ENCODE measurements around the gene MX2. TPM values are rescaled to one million over a fixed set of nuclear protein-coding genes. Genes with fewer than 3 reads are reported as not detected.

MX2 gene
- total and polyA plus RNA-seq, 9 of the 15 experiments (the other 6 are each of a cell fraction or from before 2014, with no cell fraction given), result 0.10 to 0.95 (median 0.47) TPM; not detected in 1

DNA sequence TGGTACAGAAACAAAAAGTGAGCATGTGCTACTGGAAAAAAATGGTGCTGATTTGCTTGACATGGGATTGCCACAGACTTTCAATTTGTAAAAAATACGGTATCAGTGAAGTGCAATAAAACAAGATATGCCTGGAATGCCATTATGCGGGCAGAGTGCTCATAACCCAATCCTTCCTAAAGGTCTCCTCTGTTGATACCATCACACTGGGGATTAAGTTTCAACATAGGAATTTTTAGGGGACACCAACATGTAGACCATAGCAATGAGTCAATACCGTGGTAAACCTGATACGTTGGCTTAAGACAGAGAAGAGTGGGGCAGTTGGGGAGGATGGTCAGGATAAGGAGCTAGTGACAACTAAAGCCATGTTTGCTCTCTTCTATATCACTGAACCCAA, 84.8 kb downstream of the MX2 start (continued):
- TF ChIP-seq ZNF143 (CRISPR knock-in tag; IDR thresholded peaks at IDR 0.05), result no peak

DNA sequence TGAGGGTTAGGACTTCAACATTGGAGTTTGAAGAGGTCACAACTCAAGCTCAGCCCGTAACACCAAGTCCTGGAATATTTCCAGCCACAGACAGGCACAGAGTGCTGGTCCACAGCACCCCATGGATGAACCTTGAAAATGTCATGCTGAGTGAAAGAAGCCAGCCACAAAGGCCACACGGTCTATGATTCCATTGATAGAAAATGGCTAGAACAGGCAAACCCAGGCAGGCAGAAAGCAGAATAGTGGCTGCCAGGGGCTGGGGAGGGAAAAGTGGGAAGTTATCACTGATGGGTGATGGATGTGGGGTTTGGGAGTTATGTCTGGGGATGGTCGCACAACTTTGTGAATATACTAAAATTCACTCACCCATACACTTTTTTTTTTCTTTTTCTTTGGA, 85.5 kb downstream of the MX2 start:
- in situ Hi-C loops (cut with MboI), result no loop called here
- no peaks in the 10 kb centered on the region for H3K4me1 ChIP-seq (replicated peaks in 1 of 2; ENCODE audit: control insufficient read depth in 2 of 2, insufficient read depth in 2 of 2, low read length in 2 of 2)
- H3K9me1 ChIP-seq (ENCODE audit: control insufficient read depth, insufficient read depth, low read length), result no peaks in the 10 kb centered on the region
- 0% methylated on average over 3 of the region's 3 CpGs for WGBS (ENCODE audit: insufficient coverage, low coverage, missing lambda C conversion rate)
- ChIA-PET CTCF (ENCODE audit: low intra/inter-chr PET ratio) (no interaction called here), POLR2A (no interaction called here)
- no peaks in the 10 kb centered on the region for H3K9me3 ChIP-seq (replicated peaks; ENCODE audit: control insufficient read depth, insufficient read depth, low read depth, low read length)
- H3K36me3 ChIP-seq (ENCODE audit: control insufficient read depth, insufficient read depth, low read length), result no peaks in the 10 kb centered on the region
- no peaks in the 10 kb centered on the region for H3K79me2 ChIP-seq (ENCODE audit: control insufficient read depth, insufficient read depth, low read length)
- no peaks in the 10 kb centered on the region for H4K20me1 ChIP-seq (replicated peaks; ENCODE audit: control insufficient read depth, insufficient read depth, low read length)
- no peaks in the 10 kb centered on the region; a peak in 1 of 5 replicates for H3K27me3 ChIP-seq (ENCODE audit: control insufficient read depth in 2 of 2, insufficient read depth in 2 of 2, low read length in 2 of 2)
- no TSS peak for BruUV-seq (replicated peaks)
- no peak overlapping the region for H3K4me2 ChIP-seq (ENCODE audit: insufficient read depth, low read length)
- no peak overlapping the region for H3K9ac ChIP-seq (ENCODE audit: insufficient read depth in 1 of 2, low read depth in 2 of 2, low read length in 2 of 2)
- H3K27ac ChIP-seq (ENCODE audit: extremely low read depth, low read depth, low read length), result no peak overlapping the region
- intact Hi-C loops (cut with micrococcal nuclease), result no loop called here
- FAIRE-seq, result no peak
- no peak for ATAC-seq
- no peak overlapping the region for H2AFZ ChIP-seq (ENCODE audit: low read depth, low read length)
- no peak overlapping the region for H3K4me3 ChIP-seq
- no peak for DNase-seq (ENCODE audit: extremely low read depth in 1 of 4, low spot score in 3 of 4)
- TF ChIP-seq, protein P1, sequence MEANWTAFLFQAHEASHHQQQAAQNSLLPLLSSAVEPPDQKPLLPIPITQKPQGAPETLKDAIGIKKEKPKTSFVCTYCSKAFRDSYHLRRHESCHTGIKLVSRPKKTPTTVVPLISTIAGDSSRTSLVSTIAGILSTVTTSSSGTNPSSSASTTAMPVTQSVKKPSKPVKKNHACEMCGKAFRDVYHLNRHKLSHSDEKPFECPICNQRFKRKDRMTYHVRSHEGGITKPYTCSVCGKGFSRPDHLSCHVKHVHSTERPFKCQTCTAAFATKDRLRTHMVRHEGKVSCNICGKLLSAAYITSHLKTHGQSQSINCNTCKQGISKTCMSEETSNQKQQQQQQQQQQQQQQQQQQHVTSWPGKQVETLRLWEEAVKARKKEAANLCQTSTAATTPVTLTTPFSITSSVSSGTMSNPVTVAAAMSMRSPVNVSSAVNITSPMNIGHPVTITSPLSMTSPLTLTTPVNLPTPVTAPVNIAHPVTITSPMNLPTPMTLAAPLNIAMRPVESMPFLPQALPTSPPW (CRISPR knock-in tag; IDR thresholded peaks at IDR 0.05), result no peak
- no peak for TF ChIP-seq ZC3H8 (IDR thresholded peaks at IDR 0.05)
- TF ChIP-seq KDM4B (IDR thresholded peaks at IDR 0.05; ENCODE audit: borderline replicate concordance in 2 of 2, low read depth in 1 of 2), result no peak
- no peak for TF ChIP-seq ZNF133 (CRISPR knock-in tag; IDR thresholded peaks at IDR 0.05)
- no peak for TF ChIP-seq ZNF408 (CRISPR knock-in tag; IDR thresholded peaks at IDR 0.05; ENCODE audit: low read depth)
- no peak for TF ChIP-seq JUNB (CRISPR knock-in tag; conservative IDR thresholded peaks at IDR 0.05)
- no peak for TF ChIP-seq ZNF239 (CRISPR knock-in tag; IDR thresholded peaks at IDR 0.05)
- TF ChIP-seq FOXJ2 (tag; IDR thresholded peaks at IDR 0.05), result no peak
- no peak for TF ChIP-seq TEAD2 (tag; IDR thresholded peaks at IDR 0.05)
- no peak for TF ChIP-seq ZNF197 (CRISPR knock-in tag; IDR thresholded peaks at IDR 0.05; ENCODE audit: low read depth)
- TF ChIP-seq, protein P2, sequence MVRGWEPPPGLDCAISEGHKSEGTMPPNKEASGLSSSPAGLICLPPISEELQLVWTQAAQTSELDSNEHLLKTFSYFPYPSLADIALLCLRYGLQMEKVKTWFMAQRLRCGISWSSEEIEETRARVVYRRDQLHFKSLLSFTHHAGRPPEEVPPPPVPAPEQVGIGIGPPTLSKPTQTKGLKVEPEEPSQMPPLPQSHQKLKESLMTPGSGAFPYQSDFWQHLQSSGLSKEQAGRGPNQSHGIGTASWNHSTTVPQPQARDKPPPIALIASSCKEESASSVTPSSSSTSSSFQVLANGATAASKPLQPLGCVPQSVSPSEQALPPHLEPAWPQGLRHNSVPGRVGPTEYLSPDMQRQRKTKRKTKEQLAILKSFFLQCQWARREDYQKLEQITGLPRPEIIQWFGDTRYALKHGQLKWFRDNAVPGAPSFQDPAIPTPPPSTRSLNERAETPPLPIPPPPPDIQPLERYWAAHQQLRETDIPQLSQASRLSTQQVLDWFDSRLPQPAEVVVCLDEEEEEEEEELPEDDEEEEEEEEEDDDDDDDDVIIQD (CRISPR knock-in tag; IDR thresholded peaks at IDR 0.05), result no peak
- TF ChIP-seq, protein P3, sequence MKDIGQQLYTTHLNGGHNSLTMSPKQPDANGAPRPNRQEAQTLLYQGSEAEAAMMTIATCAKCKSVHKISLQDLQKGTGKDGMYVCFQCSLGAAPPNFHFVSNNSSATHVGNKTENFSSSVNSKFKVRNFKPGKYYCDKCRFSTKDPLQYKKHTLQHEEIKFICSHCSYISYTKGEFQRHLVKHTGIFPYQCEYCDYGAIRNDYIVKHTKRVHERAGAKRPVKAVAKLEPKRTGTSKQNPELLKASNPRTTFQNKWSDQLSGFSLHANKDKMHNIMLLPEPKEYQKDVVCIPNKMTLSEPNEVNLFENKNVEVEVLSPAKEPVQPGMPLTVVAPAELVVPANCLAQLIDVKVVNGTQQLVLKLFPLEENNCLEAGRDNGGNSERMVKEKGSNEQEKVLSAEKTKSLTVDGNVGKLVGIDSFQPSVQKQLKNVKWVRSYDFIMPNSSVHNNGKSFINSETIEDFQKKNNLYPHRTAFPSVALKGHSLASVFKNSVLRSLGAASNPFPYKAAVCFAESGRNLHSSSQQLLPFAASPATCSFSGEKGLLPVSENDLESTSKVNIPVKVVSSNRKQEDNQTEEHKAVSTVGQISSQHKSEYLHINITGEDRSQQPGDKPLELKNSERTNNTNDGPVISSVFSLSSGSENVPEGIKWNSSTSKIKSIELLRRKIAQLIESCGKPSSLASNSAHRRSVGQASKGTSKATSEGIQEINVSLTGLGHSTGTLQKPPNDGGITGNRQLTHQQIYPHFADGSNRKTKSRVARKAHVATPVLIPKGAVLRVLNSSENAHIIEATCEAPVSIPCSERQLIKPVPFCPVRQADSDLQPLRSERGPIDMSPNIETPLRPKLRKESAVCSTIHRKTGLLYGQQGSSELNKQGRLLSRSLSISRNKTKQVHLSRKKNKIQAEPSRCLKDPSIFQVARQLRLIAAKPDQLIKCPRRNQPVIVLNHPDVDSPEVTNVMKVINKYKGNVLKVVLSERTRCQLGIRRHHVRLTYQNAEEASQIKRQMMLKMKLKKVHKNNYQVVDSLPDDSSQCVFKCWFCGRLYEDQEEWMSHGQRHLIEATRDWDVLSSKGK (CRISPR knock-in tag; IDR thresholded peaks at IDR 0.05), result no peak
- no peak for TF ChIP-seq ZNF780A (CRISPR knock-in tag; IDR thresholded peaks at IDR 0.05)
- no peak for TF ChIP-seq RAD51 (IDR thresholded peaks at IDR 0.05; ENCODE audit: borderline replicate concordance, low read depth)
- TF ChIP-seq NR2C1 (IDR thresholded peaks at IDR 0.05), result no peak
- TF ChIP-seq NR2C1 (tag; IDR thresholded peaks at IDR 0.05), result no peak
- no peak for TF ChIP-seq ETV5 (CRISPR knock-in tag; IDR thresholded peaks at IDR 0.05; ENCODE audit: low read depth)

All from K562 (cell line).